HG02759 (cell line): ENCODE measurements around the gene WNT3A.

Experiments used
- ATAC-seq: cut with Tn5 transposase; IDR thresholded peaks from one replicate; pipeline ENCODE4 v1.9.1; 2021; ENCODE audit warnings: mild to moderate bottlenecking, moderate library complexity; ENCODE audit not compliant: unreplicated experiment

WNT3A gene

GRCh38 chr1:228047183-228047466, 40.3 kb downstream of the WNT3A start:
- no peak for ATAC-seq

GRCh38 chr1:228048120-228048519, 41.3 kb downstream of the WNT3A start:
- no peak for ATAC-seq

GRCh38 chr1:228048659-228049298, 42.0 kb downstream of the WNT3A start:
- ATAC-seq: no peak

- no peak for ATAC-seq
Observed at GRCh38 chr1:228050571-228051231, 43.9 kb downstream of the WNT3A start.

GRCh38 chr1:228058172-228058948, 51.6 kb downstream of the WNT3A start:
- ATAC-seq: no peak

- no peak for ATAC-seq
Observed at GRCh38 chr1:228058949-228059633, 52.3 kb downstream of the WNT3A start.

GRCh38 chr1:228059634-228060457, 53.0 kb downstream of the WNT3A start:
- no peak for ATAC-seq

- no peak for ATAC-seq
Observed at GRCh38 chr1:228060458-228061190, 53.8 kb downstream of the WNT3A start.

- ATAC-seq: no peak
Observed at GRCh38 chr1:228061411-228062084, 54.8 kb downstream of the WNT3A start.

GRCh38 chr1:228062085-228062791, 55.4 kb downstream of the WNT3A start:
- no peak for ATAC-seq

GRCh38 chr1:228062812-228063211, 56.0 kb downstream of the WNT3A start:
- no peak for ATAC-seq

GRCh38 chr1:228063251-228064191, 56.7 kb downstream of the WNT3A start:
- ATAC-seq: no peak

GRCh38 chr1:228064296-228064695, 57.5 kb downstream of the WNT3A start:
- ATAC-seq: no peak

GRCh38 chr1:228064741-228065542, 58.1 kb downstream of the WNT3A start:
- no peak for ATAC-seq

GRCh38 chr1:228065543-228066347, 58.9 kb downstream of the WNT3A start:
- ATAC-seq: no peak

- no peak for ATAC-seq
Observed at GRCh38 chr1:228066416-228066815, 59.6 kb downstream of the WNT3A start.
